SK-N-SH (cell line): ENCODE measurements around the gene PLCXD1. TPM values are rescaled to one million over a fixed set of nuclear protein-coding genes. Genes with fewer than 3 reads are reported as not detected.

Experiments used
- CTCF ChIA-PET: fragments of 300-600, 350-600 bp; formaldehyde crosslinking; extraction: SDS; loops from one replicate; lab custom pipeline; 2021; lab: Yijun Ruan, JAX
- POLR2A ChIA-PET: fragments of 350-600 bp; sonication (Branson Sonifier 250); formaldehyde crosslinking; extraction: SDS; loops from one replicate; lab custom pipeline; 2020; ENCODE audit warnings: antibody characterized with exemption, inconsistent platforms; lab: Yijun Ruan, JAX
- DNase-seq: peaks from one replicate; pipeline ENCODE4 v3.0.0; 2012
- H2AFZ ChIP-seq: fragments of 200-600 bp; sonication (generic); 2 replicates; pipeline ENCODE4 v1.8.1; 2016; ENCODE audit warnings: antibody characterized with exemption, mild to moderate bottlenecking, low read depth
- H3F3A ChIP-seq: fragments of 200-600 bp; sonication (generic); replicated peaks from 2 replicates; pipeline ENCODE3; 2016; ENCODE audit warnings: antibody characterized with exemption, mild to moderate bottlenecking; ENCODE audit not compliant: insufficient read depth
- H3K27ac ChIP-seq, 2 experiments: fragments of 200-500 bp in 1 of 2; fragments of 200-600 bp in 1 of 2; sonication (Bioruptor generic) in 1 of 2; sonication (generic), shearing (Covaris generic) in 1 of 2; 2 replicates each; pipeline versions ENCODE4 v1.5.1 to v1.6.1; 2014 to 2016; ENCODE audit warnings: low read depth in 2 of 2, inconsistent platforms in 1 of 2, low read length in 1 of 2, mild to moderate bottlenecking in 1 of 2, mixed read lengths in 1 of 2
- H3K27me3 ChIP-seq: fragments of 200-600 bp; sonication (generic), shearing (Covaris generic); 2 replicates; pipeline ENCODE4 v1.6.1; 2016; ENCODE audit warnings: mixed run types; ENCODE audit not compliant: insufficient read depth
- H3K36me3 ChIP-seq, 2 experiments: fragments of 200-500 bp in 1 of 2; fragments of 200-600 bp in 1 of 2; sonication (Bioruptor generic) in 1 of 2; sonication (generic) in 1 of 2; replicated peaks in 1 of 2; 2 replicates each; pipeline versions ENCODE3 to v1.5.1; 2014 to 2016; ENCODE audit warnings: low read length in 1 of 2, mild to moderate bottlenecking in 1 of 2; ENCODE audit not compliant: insufficient read depth in 2 of 2, control insufficient read depth in 1 of 2
- H3K4me1 ChIP-seq, 2 experiments: fragments of 200-500 bp in 1 of 2; fragments of 200-600 bp in 1 of 2; sonication (Bioruptor generic) in 1 of 2; sonication (generic), shearing (Covaris generic) in 1 of 2; 2 replicates each; pipeline versions ENCODE4 v1.5.1 to v1.6.1; 2014 to 2016; ENCODE audit warnings: low read depth in 1 of 2, low read length in 1 of 2, mixed run types in 1 of 2; ENCODE audit not compliant: insufficient read depth in 2 of 2, control insufficient read depth in 1 of 2
- H3K4me2 ChIP-seq: fragments of 200-600 bp; sonication (generic), shearing (Covaris generic); 2 replicates; pipeline ENCODE4 v1.6.1; 2017; ENCODE audit warnings: mixed run types
- H3K4me3 ChIP-seq, 2 experiments: fragments of 200-500 bp in 1 of 2; fragments of 200-600 bp in 1 of 2; sonication (Bioruptor generic) in 1 of 2; sonication (generic), shearing (Covaris generic) in 1 of 2; 2 replicates each; pipeline versions ENCODE4 v1.5.1 to v1.8.1; 2014 to 2016; ENCODE audit warnings: low read depth in 2 of 2, inconsistent platforms in 1 of 2, low read length in 1 of 2, mild to moderate bottlenecking in 1 of 2, mixed read lengths in 1 of 2, moderate library complexity in 1 of 2
- H3K79me2 ChIP-seq: fragments of 200-600 bp; sonication (generic); 2 replicates; pipeline ENCODE4 v1.8.1; 2017; ENCODE audit warnings: mild to moderate bottlenecking; ENCODE audit not compliant: insufficient read depth
- H3K9ac ChIP-seq: fragments of 200-600 bp; sonication (generic); 2 replicates; pipeline ENCODE4 v1.6.1; 2017; ENCODE audit warnings: mixed run types
- H3K9me2 ChIP-seq: fragments of 200-600 bp; sonication (generic); 2 replicates; pipeline ENCODE4 v1.6.1; 2017; ENCODE audit warnings: mixed run types
- H3K9me3 ChIP-seq: fragments of 200-600 bp; sonication (generic); 2 replicates; pipeline ENCODE4 v1.6.1; 2017; ENCODE audit warnings: mixed run types, mild to moderate bottlenecking, moderate library complexity
- H4K20me1 ChIP-seq: fragments of 200-600 bp; sonication (generic); 2 replicates; pipeline ENCODE4 v1.6.1; 2017; ENCODE audit warnings: mild to moderate bottlenecking, mixed run types; ENCODE audit not compliant: insufficient read depth
- ELF1 ChIP-seq: IDR thresholded peaks from 2 replicates; pipeline ENCODE4 v1.4.0; 2012
- EZH2phosphoT487 ChIP-seq: fragments of 200-600 bp; sonication (generic); IDR thresholded peaks from 2 replicates; pipeline ENCODE4 v1.6.1; 2017; ENCODE audit warnings: low read depth, mixed run types, mild to moderate bottlenecking, antibody characterized with exemption, moderate library complexity, borderline replicate concordance
- FOSL2 ChIP-seq: IDR thresholded peaks from 2 replicates; pipeline ENCODE4 v1.4.0; 2012; ENCODE audit warnings: low read depth, mild to moderate bottlenecking, moderate library complexity, borderline replicate concordance
- FOXJ3 ChIP-seq: sonication (generic); formaldehyde crosslinking; IDR thresholded peaks from 2 replicates; pipeline ENCODE4 v1.5.1; 2020; ENCODE audit warnings: mild to moderate bottlenecking, missing genetic modification reagents
- FOXM1 ChIP-seq: IDR thresholded peaks from 2 replicates; pipeline ENCODE4 v1.4.0; 2012; ENCODE audit warnings: low read depth, mild to moderate bottlenecking
- MAX ChIP-seq: IDR thresholded peaks from 2 replicates; pipeline ENCODE4 v1.4.0; 2012; ENCODE audit warnings: low read depth
- NFIC ChIP-seq: IDR thresholded peaks from 2 replicates; pipeline ENCODE4 v1.4.0; 2012; ENCODE audit warnings: borderline replicate concordance
- NRF1 ChIP-seq: IDR thresholded peaks from 2 replicates; pipeline ENCODE4 v1.6.1; 2012; ENCODE audit warnings: low read depth, mild to moderate bottlenecking, low read length
- RCOR1 ChIP-seq: fragments of 150-350 bp; IDR thresholded peaks from 2 replicates; pipeline ENCODE4 v1.6.1; 2017; ENCODE audit warnings: antibody characterized with exemption, low read length
- REST ChIP-seq: IDR thresholded peaks from 2 replicates; pipeline ENCODE4 v1.6.1; 2012; ENCODE audit warnings: mild to moderate bottlenecking, low read depth, low read length, moderate library complexity
- RFX5 ChIP-seq: IDR thresholded peaks from 2 replicates; pipeline ENCODE4 v1.6.1; 2012; ENCODE audit warnings: mild to moderate bottlenecking, improper control_type of control experiment, low read length
- RXRA ChIP-seq: IDR thresholded peaks from 2 replicates; pipeline ENCODE4 v1.4.0; 2012; ENCODE audit warnings: low read depth, mild to moderate bottlenecking, borderline replicate concordance
- TAF1 ChIP-seq: IDR thresholded peaks from 2 replicates; pipeline ENCODE4 v1.6.1; 2012; ENCODE audit warnings: low read depth, mild to moderate bottlenecking, low read length, moderate library complexity, borderline replicate concordance
- TCF12 ChIP-seq: IDR thresholded peaks from 2 replicates; pipeline ENCODE4 v1.4.0; 2012
- USF1 ChIP-seq: IDR thresholded peaks from 2 replicates; pipeline ENCODE4 v1.4.0; 2012; ENCODE audit warnings: low read depth, borderline replicate concordance
- ZBTB33 ChIP-seq: IDR thresholded peaks from 2 replicates; pipeline ENCODE4 v1.4.0; 2012; ENCODE audit warnings: low read depth, borderline replicate concordance
- WGBS: methylation state at CpG from one replicate; pipeline ENCODE4 v1.1.6; 2017; ENCODE audit warnings: low lambda C conversion rate; 5-methylcytosine and 5-hydroxymethylcytosine counted together
- polyA plus RNA-seq, 3 experiments: library from polyadenylated mRNA; depleted of rRNA; stranded (reverse); fragments of >200 nt; gene quantifications; 2 replicates each; pipeline ENCODE4 v1.2.3, GENCODE V29; 2012

Gene PLCXD1
- polyA plus RNA-seq, 1 of the 3 experiments (the other 2 are of a cell fraction): 14.8 TPM

- ChIA-PET POLR2A (no interaction called here), CTCF (no interaction called here)
- Histone ChIP-seq H3K36me3 (no peaks in the 10 kb centered on the region), H3K9me3 (no peaks in the 10 kb centered on the region), H3K4me1 (no peaks in the 10 kb centered on the region), H2AFZ (no peak overlapping the region), H4K20me1 (no peaks in the 10 kb centered on the region), H3K4me2 (no peak overlapping the region), H3K4me3 (no peak overlapping the region), H3F3A (no peaks in the 10 kb centered on the region), H3K9me2 (no peaks in the 10 kb centered on the region), H3K27me3 (no peaks in the 10 kb centered on the region), H3K27ac (no peak overlapping the region), H3K79me2 (no peaks in the 10 kb centered on the region), H3K9ac (no peak overlapping the region)
- no peak for TF ChIP-seq EZH2phosphoT487
- no peak for TF ChIP-seq ELF1
- no peak for TF ChIP-seq FOSL2
- no peak for TF ChIP-seq FOXJ3 (CRISPR knock-in tag)
- TF ChIP-seq ZBTB33: no peak
- TF ChIP-seq REST: no peak
- no peak for DNase-seq
- WGBS: 70% methylated on average over 16 of the region's 16 CpGs
Observed at GRCh38 chrX:264634-265455, 16.3 kb upstream of the PLCXD1 start.

GRCh38 chrX:265502-265901, 15.7 kb upstream of the PLCXD1 start:
- no peaks in the 10 kb centered on the region for H3K9me3 ChIP-seq
- H3F3A ChIP-seq: no peaks in the 10 kb centered on the region
- H3K27me3 ChIP-seq: no peaks in the 10 kb centered on the region
- POLR2A ChIA-PET: no interaction called here
- H3K27ac ChIP-seq: no peak overlapping the region
- WGBS: 65% methylated on average over 8 of the region's 8 CpGs
- no peaks in the 10 kb centered on the region for H3K4me1 ChIP-seq
- H3K4me2 ChIP-seq: no peak overlapping the region
- H3K4me3 ChIP-seq: no peak overlapping the region
- H2AFZ ChIP-seq: no peak overlapping the region
- no peak for DNase-seq
- H3K9me2 ChIP-seq: no peaks in the 10 kb centered on the region
- no peaks in the 10 kb centered on the region for H3K79me2 ChIP-seq
- H3K9ac ChIP-seq: no peak overlapping the region
- H3K36me3 ChIP-seq: no peaks in the 10 kb centered on the region
- H4K20me1 ChIP-seq: no peaks in the 10 kb centered on the region
- CTCF ChIA-PET: no interaction called here
- TF ChIP-seq NRF1 (no peak), RXRA (no peak), TAF1 (no peak), RCOR1 (no peak), TCF12 (no peak), USF1 (no peak), REST (no peak), NFIC (no peak), MAX (no peak), FOXM1 (no peak), EZH2phosphoT487 (no peak), RFX5 (no peak)
